T-helper 1 cell treated with Interleukin-12 subunit alpha and Interleukin-12 subunit beta and Interleukin-4 antibody, amounts not matched to agents 30 ng/mL and 1 ng/mL, for 36 hours (primary cell): ENCODE measurements around the gene EED. TPM values are rescaled to one million over a fixed set of nuclear protein-coding genes. Genes with fewer than 3 reads are reported as not detected.
"Not testable (repeated sequence)": the region's sequence is repeated elsewhere in the genome, so short reads cannot be mapped to it uniquely, and the experiment has no call there.

Source experiments
- intact Hi-C: fragments of 100-400 bp; cut with micrococcal nuclease; formaldehyde crosslinking; loops from one replicate; pipeline ENCODE4 v1.15.1; 2024
- total RNA-seq: library from RNA; stranded (reverse); gene quantifications from 2 replicates; pipeline ENCODE4 v1.2.3, GENCODE V29; 2022

The EED gene
- total RNA-seq, 1 donor from 2014 or later, result 73.3 TPM

DNA sequence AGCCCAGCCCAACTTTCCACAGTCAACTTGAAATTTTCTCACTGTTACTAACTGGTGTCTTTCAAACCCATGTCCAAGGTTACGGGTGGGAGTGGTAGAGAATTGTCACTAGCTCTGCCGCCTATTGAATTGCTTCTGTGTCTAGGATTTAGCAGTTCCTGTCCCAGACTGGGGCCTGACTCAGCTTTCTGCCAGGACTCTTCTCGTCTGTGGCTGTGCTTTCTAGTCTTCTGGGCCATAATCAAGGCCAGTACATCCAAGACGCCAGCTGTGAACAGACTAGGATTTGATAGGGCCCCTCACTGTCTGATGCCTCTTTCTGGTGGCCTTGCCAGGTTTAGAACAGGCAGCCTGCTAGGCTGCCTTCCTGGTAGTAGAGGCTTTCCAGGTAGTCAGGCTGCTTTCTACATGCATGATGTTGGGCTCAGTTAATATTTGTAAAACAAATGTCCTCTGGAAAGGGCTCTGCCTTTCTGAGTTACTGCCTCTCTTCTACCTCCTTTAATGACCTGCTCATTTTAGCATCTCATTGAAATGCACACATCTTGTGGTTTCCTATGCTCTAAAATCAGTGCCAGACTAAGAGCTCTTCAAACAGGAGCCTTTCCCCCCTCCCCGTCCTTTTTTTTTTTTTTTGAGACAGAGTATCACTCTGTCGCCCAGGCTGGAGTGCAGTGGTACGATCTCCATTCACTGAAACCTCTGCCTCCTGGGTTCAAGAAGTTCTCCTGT, 44.4 kb downstream of the EED start:
- intact Hi-C loops, result loop anchor here (5.0 kb wide), 1 partner anchor 172 kb away; no protein-coding TSS in a partner anchor

- intact Hi-C loops, result loop anchor here (5.0 kb wide), 1 partner anchor 172 kb away; no protein-coding TSS in a partner anchor
Observed at GRCh38 chr11:86289508-86290280, 45.1 kb downstream of the EED start.

DNA sequence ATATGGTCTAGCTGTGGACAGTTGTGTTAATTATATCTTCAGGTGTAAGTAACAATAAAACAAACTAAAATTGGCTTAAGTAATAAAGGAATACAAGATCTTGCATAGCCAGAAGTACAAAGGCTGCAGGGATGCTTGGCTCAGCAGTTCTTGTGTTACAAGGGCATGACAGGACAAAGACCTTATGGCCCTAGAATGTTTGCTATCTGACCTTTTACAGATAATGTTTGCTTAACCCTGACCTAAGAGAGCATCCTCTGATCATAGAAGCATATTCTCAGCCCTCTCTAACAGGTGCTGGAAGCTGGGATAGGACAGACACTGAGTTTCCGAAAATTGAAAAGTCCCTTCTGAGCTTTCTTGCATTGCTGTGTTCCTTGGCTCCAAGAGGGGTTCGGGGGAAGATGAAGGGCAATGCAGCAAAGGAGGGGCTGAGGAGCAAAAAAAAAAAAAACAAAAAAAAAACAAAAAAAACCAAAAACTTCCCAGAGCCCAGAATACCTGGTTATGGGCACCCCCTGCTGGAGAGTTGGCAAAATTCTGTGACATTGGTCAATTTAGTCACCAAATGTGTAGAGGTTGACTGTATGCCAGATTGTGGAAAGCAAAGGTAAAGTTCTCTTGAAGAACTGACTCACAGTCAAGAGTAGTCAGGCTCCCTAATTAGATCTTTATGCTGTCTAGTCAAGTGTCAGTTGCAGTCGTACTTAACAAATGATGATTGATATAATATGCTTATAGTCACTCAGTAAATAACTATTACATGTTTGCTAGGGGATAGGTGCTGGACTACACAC, 47.1 kb downstream of the EED start:
- intact Hi-C loops, result loop anchor here (1.0 to 2.0 kb wide), 8 partner anchors 73 to 696 kb away; partner anchors contain the start of genes CREBZF and TMEM126B

DNA sequence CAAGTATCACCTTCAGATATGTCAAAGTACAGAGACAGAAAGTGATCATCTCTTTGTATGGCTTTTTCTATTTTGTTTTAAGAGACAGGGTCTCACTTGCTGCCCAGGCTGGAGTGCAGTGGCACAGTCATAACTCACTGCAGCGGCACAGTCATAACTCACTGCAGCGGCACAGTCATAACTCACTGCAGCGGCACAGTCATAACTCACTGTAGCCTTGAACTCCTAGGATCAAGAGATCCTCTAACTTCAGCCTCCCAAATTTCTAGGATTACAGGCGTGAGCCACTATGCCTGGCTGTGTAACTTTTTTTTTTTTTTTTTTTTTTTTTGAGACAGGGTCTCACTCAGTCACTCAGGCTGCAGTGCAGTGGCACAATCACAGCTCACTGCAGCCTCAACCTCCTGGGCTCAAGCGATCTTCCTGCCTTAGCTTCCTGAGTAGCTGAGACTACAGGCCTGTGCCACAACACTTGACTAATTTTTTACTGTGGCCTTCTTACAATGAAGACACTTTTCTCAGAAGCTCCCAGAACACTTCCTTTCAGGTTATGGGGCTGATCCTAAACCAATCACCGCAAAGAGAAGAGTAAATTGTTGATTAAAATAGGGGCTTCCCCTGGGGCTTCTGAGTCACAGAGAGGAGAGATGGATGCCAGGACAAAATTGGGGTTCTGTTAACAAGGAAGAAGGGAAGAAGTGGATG, 48.5 kb downstream of the EED start:
- intact Hi-C loops, result loop anchor here (1.0 to 2.0 kb wide), 9 partner anchors 9 to 698 kb away; partner anchors contain the start of genes CREBZF, HIKESHI and TMEM126B

DNA sequence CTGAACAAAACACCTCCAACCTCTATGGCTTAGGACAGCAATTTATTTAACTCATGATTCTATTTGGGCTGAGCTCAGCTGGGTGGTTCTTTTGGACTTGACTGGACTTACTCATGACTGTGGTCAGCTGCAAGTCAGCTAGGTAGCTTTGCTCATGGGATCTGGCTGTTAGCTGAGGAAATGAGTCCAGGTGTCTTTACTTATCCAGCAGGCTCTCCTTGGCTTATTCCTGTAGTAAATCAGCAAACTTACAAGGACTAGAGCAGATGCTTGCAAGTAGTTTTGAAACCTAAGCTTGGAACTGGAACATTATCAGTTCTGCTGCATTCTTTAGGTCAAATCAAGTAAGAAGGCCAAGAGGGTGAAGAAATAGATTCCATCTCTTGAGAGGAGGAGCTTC, 49.5 kb downstream of the EED start:
- intact Hi-C loops, result no loop called here

DNA sequence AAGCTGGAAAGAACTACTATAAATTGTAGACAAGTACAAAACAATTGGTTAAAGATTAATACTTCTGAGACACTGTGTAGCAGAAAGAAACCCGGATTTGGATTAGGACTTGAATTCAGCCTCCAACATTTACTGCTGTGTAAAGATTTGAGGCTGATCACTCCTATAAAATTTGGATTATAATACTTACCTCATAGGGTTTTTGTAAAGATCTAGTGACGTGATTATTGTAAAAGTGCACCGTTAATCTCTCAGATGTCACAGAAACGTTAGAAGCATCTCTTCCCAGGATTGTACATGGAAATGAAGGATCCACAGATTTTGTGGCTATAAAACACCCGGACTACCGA, 57.2 kb downstream of the EED start:
- intact Hi-C loops, result loop anchor here (1.0 to 5.0 kb wide), 12 partner anchors 8 to 736 kb away; partner anchors contain the start of genes CCDC83, CREBZF, ME3 and PICALM

- intact Hi-C loops, result loop anchor here (1.0 to 5.0 kb wide), 12 partner anchors 9 to 735 kb away; partner anchors contain the start of genes CCDC83, CREBZF, ME3 and PICALM
Observed at GRCh38 chr11:86302092-86302793, 57.7 kb downstream of the EED start, which contains the start of gene HIKESHI. Gene HIKESHI, plus strand, starts transcription at chr11:86302240. Its CDS starts 209 bp downstream, at chr11:86302449.

DNA sequence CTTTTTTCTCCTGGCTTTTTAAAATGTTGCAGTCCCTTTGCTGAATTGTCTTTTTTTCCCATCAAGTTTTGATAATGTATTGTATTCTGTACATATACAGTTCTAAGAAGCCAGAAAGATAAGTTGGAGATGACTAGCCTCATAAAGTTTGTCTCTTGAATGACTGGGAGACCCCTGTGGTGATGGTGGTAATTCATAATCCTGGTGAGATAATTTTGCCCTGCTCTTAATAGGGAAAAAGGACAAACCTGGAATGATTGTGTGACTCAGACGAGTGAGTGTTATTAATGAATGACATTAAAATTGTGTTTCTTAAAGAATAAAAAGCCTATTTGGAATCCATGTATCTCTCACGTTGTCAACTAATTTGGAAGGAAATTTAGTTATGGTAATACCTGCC, 58.7 kb downstream of the EED start:
- intact Hi-C loops, result loop anchor here (2.0 to 5.0 kb wide), 6 partner anchors 16 to 734 kb away; partner anchors contain the start of genes ME3, TMEM126A and TMEM135

GRCh38 chr11:86308710-86309109, 64.2 kb downstream of the EED start:
- intact Hi-C loops, result not testable (repeated sequence)

- intact Hi-C loops, result no loop called here
Observed at GRCh38 chr11:86313793-86314192, 69.2 kb downstream of the EED start.

DNA sequence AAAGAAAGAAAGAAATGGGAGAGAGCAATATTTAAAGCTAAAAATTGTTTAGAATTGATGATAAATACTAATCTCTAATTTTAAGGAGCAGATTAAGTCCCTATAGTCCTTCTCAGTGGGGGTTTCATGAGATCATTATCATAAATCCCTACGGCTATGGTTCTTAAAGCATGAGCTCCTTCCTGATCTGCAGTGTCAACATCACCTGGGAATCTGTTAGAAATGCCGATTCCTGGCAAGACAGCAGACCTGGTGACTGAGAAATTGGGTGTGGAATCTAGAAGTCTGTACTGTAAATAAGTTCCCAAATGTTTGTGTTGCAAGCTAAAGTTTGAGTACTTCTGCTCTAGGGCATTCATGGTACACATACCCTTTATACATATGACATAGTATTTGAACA, 70.1 kb downstream of the EED start:
- intact Hi-C loops, result no loop called here

Other genes starting within 250 kb of the EED start
- 167 and 172 TPM in 2 replicates for gene PICALM, start 175.7 kb upstream of the EED start, total RNA-seq
- 36.5 and 43.9 TPM in 2 replicates for gene HIKESHI, start 57.5 kb downstream of the EED start, total RNA-seq
- 0.66 and 1.2 TPM in 2 replicates for gene CCDC81, start 130.1 kb downstream of the EED start, total RNA-seq